DMS 273 (cell line): ENCODE data around the gene ZNF438.
"Not testable (repeated sequence)": the region's sequence is repeated elsewhere in the genome, so short reads cannot be mapped to it uniquely, and the experiment has no call there.

Experiments
- DNase-seq: peaks from one replicate; lab custom pipeline; 2025; ENCODE audit not compliant: unreplicated experiment; lab: John Stamatoyannopoulos, UW

The ZNF438 gene

GRCh38 chr10:31055573-31056251 is 24.0 kb upstream of the ZNF438 start:
- DNase-seq = no peak

- DNase-seq = no peak
Observed at GRCh38 chr10:31051703-31052102, 20.0 kb upstream of the ZNF438 start.

DNA sequence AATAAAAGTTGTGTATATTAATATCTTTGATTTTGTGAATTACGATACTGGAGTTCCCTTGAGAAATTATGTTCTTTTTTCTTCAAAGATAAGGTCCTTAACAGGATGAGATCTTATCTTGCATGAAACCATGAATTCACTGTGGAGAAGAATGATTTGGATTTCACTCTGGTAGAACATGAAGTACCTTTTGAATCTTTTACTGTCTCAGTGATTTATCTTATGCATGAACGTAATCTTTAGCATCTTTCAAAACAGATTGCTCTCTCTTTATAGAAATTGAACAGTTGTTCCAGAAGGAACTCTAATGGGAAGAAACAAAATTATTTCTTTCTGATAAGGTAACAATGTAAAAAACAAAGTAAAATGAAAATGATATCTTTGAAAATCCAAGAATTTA is 11.0 kb upstream of the ZNF438 start:
- DNase-seq = no peak

DNA sequence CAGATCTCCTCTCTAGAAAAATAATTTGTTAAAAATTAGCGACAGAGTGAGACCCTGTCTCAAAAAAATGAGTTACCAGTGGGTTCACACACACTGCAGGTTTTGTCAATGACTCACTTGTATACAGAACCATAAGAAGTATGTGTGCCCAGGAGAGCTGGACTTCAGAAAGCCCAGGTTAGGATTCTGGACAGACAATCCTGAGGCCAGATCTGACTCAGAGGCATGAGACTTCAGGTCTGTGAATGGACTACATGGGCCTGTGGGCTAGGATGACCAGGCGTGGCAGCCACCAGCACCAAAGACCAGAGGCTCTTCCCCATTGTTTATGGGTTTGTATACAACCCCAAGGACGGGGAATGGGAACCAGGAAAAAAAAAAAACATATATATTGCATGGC is 9.3 kb upstream of the ZNF438 start:
- no peak for DNase-seq

GRCh38 chr10:31039006-31039405 is 7.3 kb upstream of the ZNF438 start:
- DNase-seq = not testable (repeated sequence)

DNA sequence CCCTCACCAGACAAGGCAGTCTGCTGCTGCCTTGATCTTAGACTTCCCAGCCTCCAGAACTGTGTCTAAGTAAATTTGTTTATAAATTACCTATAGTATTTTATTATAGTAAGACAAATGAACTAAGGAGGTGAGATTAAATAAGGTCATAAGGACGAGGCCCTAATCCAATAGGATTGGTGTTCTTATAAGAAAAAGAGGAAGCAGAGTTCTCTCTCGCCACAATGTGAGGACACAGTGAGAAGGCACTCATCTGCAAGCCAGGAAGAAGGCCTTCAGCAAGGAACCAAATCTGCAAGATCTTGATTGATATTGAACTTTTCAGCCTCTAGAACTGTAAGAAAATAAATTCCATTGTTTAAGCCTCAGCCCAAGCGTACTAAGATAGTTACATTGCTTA is 6.1 kb upstream of the ZNF438 start:
- no peak for DNase-seq

DNA sequence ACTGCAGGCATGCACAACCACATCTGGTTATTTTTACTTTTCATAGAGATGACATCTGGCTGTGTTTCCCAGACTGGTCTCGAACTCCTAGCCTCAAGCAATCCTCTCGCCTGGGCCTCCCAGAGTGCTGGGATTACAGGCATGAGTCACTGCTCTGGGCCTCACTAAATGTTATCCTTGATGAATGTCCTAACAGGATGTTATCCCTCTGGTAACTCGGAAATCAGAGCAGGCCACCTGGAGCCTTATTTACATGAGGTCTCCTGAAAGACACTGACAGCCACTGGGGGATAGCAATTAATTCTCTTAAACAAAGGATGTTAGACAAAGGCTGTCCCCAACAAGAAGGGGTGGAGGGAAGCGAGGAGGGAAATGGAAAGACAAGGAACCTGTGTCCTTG is 4.5 kb upstream of the ZNF438 start:
- DNase-seq = peak; percentile 28

GRCh38 chr10:31035266-31035798 is 3.7 kb upstream of the ZNF438 start:
- no peak for DNase-seq

- no peak for DNase-seq
Observed at GRCh38 chr10:31034098-31034909, 2.6 kb upstream of the ZNF438 start.

DNA sequence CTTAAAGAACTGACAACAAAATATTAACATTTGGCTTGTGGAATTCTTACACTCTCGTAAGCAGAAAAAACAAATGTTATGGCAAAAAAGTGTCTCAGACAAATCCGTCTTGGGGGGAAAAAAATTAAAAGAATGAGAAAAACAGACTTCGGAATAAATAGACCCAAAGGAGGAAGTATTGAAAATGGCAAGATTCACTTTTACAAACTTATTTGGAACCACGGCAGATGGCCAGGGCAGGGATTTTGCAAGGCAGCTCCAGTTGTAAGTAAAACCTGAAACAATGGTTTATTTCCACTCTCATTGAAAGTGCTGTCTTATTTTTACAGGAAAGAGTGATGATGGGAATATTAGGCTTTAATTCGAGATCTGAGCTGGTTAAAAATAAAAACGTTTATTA is 1.5 kb upstream of the ZNF438 start:
- DNase-seq = no peak

DNA sequence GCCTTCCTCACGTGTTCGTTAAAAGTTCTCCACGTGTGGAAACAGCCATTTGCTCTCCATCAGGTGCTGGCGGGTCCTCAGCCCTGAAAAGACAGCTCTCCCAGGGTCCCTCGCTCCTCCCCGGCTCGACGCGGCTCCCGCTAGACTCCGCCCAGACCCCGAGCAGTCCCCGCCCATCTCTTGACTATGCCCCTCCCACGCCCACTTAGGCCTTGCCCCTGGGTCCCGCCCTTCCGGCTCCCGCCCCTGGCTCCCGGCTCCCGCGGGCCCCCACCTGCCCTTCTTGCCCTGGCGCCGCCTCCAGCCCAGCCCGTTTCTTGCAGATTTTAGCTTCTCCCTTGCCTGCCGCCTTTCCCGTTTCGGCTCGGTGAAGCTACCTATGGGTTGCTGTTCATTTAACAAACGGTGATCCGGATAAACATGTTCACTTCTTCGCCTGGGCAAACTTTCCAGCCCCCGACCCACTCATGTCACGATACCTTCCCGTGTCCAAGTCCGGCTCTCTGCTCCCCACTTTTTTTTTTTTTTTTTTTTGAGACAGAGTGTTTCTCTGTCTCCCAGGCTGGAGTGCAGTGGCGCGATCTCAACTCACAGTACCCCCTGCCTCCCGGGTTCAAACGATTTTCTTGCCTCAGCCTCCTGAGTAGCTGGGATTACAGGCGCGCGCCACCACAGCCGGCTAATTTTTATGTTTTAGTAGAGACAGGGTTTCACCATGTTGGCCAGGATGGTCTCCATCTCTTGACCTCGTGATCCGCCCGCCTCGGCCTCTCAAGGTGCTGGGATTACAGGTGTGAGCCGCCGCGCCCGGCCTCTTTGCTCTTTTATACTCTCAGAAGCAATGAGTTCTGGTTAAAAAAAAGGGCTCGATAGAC is 830 bp upstream of the ZNF438 start:
- DNase-seq = peak; percentile 95

DNA sequence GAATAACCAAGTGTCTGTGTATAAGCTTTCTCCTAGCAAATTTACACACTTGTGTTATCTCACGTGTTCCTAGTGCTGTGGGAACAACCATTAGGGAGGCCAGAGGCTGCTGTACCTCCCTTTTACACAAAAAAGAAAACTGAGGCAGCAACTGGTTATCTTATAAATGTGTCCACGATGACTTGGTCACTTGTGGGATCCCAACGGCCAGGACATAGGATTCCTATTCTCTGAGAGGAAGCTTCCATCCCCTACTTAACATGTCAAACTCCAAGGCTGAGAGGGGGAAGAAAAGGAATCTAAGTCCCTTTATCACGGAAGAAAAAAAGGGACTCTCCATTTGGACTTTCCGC is 484 bp downstream of the ZNF438 start:
- no peak for DNase-seq

DNA sequence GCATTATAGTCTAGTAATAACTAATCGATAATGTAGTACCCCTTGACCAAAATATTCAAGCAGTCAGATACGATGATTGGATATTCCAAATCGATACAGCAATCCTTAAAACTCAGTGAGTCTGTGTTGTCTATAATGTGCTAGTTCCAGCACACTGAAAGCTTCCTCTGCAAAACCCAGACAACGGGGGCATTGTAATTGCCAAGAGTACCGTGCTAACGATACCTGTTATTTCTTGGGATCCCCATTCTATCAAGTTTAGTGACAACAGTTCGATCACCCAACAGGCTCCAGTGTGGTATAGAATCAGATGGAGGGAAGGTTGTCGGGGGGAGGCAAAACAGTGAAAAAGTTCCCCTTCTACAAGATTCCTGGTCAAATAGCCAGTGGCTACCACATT is 865 bp downstream of the ZNF438 start:
- DNase-seq = no peak

GRCh38 chr10:31030260-31030659 is 1.4 kb downstream of the ZNF438 start:
- no peak for DNase-seq

- no peak for DNase-seq
Observed at GRCh38 chr10:31028081-31028480, 3.6 kb downstream of the ZNF438 start.

DNA sequence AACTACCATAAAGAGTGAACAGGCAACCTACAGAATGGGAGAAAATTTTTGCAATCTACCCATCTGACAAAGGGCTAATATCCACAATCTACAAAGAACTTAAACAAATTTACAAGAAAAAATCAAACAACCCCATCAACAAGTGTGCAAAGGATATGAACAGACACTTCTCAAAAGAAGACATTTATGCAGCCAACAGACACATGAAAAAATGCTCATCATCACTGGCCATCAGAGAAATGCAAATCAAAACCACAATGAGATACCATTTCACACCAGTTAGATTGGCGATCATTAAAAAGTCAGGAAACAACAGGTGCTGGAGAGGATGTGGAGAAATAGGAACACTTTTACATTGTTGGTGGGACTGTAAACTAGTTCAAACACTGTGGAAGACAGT is 5.4 kb downstream of the ZNF438 start:
- not testable (repeated sequence) for DNase-seq

DNA sequence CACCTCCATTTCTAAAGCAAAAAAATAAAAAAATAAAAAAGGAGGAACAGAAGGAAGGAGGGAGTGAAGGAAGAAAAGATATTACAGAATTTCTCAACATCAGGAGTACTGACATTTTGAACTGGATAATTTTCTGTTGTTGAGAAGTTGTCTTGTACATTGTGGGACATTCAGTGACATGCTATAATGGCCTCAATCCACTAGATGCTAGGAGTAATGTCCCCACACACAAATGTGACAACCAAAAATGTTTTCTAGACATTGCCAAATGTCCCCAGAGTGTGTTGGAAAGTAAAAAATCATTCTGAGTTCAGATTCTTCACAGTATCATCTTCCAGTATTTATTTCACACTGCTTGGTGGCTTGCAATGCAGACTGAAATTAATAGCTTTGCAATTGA is 6.5 kb downstream of the ZNF438 start:
- DNase-seq = no peak

- no peak for DNase-seq
Observed at GRCh38 chr10:31023558-31023957, 8.1 kb downstream of the ZNF438 start.

DNA sequence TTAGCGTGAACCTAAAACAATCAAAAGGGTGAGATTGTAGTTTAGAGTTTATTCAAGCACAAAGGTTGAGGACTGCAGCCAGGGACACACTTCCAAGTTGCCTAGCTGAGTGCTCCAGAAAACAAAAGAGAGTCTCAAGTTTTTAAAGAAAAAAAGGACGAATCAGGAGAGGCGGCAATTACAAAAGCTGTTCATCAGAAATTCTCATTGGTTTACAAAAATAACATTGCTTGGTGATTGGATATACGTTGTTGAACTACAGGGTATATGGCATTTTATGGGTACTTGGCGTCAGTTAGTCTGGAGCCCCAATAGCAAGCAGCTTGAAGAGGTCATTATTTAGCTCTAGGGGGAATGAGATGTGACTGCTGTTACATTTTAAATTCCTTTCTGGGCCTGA is 11.5 kb downstream of the ZNF438 start:
- DNase-seq = peak; percentile 9

GRCh38 chr10:31018962-31019361 is 12.7 kb downstream of the ZNF438 start:
- DNase-seq = no peak

GRCh38 chr10:31018356-31018750 is 13.3 kb downstream of the ZNF438 start:
- DNase-seq = no peak
